Calu3 (cell line): ENCODE results near the gene LRMDA. TPM values are rescaled to one million over a fixed set of nuclear protein-coding genes. Genes with fewer than 3 reads are reported as not detected.

Source experiments
- BruUV-seq: library from RNA; stranded (reverse); fragments of 400-500 nt; replicated peaks from 2 replicates; lab custom pipeline; 2021; lab: Mats Ljungman, UMichigan
- CTCF ChIA-PET: fragments of 300-600 bp; sonication (Branson Sonifier 250); formaldehyde crosslinking; loops from one replicate; lab custom pipeline; 2022; ENCODE audit warnings: antibody characterized with exemption; lab: Charles Lee
- DNase-seq: peaks from one replicate; pipeline ENCODE4 v3.0.0; 2022
- H3K27ac Mint-ChIP-seq: one replicate; pipeline ENCODE4 v1.8.0; 2022; ENCODE audit warnings: mixed read lengths; ENCODE audit not compliant: unreplicated experiment
- H3K27me3 Mint-ChIP-seq: one replicate; pipeline ENCODE4 v1.8.0; 2022; ENCODE audit warnings: mixed read lengths; ENCODE audit not compliant: unreplicated experiment
- H3K36me3 Mint-ChIP-seq: one replicate; pipeline ENCODE4 v1.8.0; 2022; ENCODE audit warnings: mild to moderate bottlenecking, moderate library complexity, mixed read lengths; ENCODE audit not compliant: insufficient read depth, unreplicated experiment
- H3K4me1 Mint-ChIP-seq: one replicate; pipeline ENCODE4 v1.8.0; 2022; ENCODE audit warnings: mild to moderate bottlenecking, low read depth, mixed read lengths; ENCODE audit not compliant: unreplicated experiment
- H3K4me3 Mint-ChIP-seq: one replicate; pipeline ENCODE4 v1.8.0; 2022; ENCODE audit warnings: mild to moderate bottlenecking, low read depth, moderate library complexity, mixed read lengths; ENCODE audit not compliant: unreplicated experiment
- H3K9me3 Mint-ChIP-seq: one replicate; pipeline ENCODE4 v1.8.0; 2022; ENCODE audit warnings: low read depth, mixed read lengths; ENCODE audit not compliant: unreplicated experiment
- intact Hi-C: fragments of 100-400 bp; cut with micrococcal nuclease; formaldehyde crosslinking; loops from one replicate; pipeline ENCODE4 v1.10.0; 2022; ENCODE audit not compliant: unreplicated experiment
- total RNA-seq: library from RNA; stranded (reverse); gene quantifications from 2 replicates; pipeline ENCODE4 v1.2.3, GENCODE V29; 2022
- TF ChIP-seq, protein P1 (sequence below): fragments of 200-600 bp; IDR thresholded peaks from one replicate; pipeline ENCODE4 v1.8.0; 2022; ENCODE audit warnings: antibody characterized with exemption; ENCODE audit not compliant: unreplicated experiment

Gene LRMDA
- total RNA-seq, 1 experiment from 2014 or later = 7.6 TPM

DNA sequence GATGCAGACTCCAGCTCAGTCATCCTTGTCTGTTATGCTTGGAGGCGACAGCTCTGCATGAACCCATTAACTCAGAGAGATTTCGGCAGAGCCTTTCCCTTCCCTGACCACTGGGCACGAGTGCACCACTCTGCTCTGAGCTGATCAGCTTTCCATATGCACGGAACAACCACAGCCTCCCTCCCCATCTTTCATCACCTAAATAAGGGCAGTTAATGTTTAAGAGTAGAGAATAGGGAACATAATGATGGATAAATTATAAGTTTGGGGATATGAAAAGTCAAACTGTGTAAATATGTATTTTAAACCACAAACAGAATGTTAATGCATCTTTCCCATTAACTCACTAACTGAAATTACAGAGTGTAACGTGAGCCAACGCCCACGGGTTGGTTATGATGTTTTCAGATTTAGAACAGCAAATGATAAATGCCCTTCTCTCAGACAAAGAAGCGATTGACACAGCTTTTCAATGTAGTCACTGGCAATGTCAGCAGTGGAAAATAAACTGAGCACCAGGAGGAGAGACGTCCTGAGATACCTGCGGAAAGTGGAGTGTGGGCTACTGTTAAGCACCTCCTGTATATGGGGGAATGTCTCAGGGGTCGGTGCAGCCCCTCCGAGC lies 658.2 kb downstream of the LRMDA start:
- no peak overlapping the region for H3K4me3 Mint-ChIP-seq
- DNase-seq = no peak
- H3K27me3 Mint-ChIP-seq = peaks cover 14% of the 10 kb centered on the region
- intact Hi-C loops = no loop called here
- no peak overlapping the region for H3K27ac Mint-ChIP-seq
- H3K9me3 Mint-ChIP-seq = peaks cover 6% of the 10 kb centered on the region
- BruUV-seq = no TSS peak
- TF ChIP-seq, protein P1, sequence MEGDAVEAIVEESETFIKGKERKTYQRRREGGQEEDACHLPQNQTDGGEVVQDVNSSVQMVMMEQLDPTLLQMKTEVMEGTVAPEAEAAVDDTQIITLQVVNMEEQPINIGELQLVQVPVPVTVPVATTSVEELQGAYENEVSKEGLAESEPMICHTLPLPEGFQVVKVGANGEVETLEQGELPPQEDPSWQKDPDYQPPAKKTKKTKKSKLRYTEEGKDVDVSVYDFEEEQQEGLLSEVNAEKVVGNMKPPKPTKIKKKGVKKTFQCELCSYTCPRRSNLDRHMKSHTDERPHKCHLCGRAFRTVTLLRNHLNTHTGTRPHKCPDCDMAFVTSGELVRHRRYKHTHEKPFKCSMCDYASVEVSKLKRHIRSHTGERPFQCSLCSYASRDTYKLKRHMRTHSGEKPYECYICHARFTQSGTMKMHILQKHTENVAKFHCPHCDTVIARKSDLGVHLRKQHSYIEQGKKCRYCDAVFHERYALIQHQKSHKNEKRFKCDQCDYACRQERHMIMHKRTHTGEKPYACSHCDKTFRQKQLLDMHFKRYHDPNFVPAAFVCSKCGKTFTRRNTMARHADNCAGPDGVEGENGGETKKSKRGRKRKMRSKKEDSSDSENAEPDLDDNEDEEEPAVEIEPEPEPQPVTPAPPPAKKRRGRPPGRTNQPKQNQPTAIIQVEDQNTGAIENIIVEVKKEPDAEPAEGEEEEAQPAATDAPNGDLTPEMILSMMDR = no peak
- CTCF ChIA-PET = no interaction called here
- H3K36me3 Mint-ChIP-seq = no peaks in the 10 kb centered on the region
- no peaks in the 10 kb centered on the region for H3K4me1 Mint-ChIP-seq

DNA sequence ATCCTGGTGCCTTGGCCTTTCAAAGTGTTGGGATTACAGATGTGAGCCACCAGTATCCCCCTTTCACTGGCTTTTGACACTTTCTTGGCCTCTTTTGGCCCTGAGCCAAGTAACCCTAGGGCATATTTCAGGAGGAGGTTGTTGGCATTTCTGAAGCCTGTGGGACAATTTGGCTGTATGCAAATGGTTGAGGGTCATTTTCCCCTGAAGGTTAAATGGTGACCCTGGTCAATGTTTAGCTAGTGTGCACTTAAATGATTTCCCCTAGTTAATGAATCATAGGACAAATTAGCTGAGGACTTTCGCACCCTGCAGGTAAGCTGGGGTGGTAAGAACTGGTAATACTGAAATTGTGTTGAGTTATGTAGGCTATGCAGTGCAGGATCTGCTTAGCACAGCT lies 660.5 kb downstream of the LRMDA start:
- H3K27me3 Mint-ChIP-seq = no peaks in the 10 kb centered on the region
- intact Hi-C loops = no loop called here

DNA sequence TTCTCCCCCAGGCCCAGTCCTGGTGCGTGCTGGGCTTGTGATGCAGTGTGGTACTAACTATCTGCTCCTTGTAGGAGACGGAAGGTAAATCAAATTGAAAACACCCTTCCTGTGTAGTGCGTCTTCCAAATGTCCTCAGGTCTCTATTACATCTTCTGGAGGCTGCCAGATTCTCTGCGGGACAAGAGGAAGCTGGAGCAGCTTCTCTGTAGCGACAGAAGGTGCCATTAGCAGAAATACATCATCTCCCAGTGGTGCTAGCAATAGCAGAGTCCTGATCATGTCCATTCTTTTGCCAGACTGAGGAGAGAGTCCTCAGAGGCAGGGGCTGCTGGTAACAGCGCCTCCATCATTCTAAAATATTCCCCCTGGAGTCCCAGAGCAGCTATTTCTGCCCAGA lies 675.2 kb downstream of the LRMDA start:
- intact Hi-C loops = no loop called here
- CTCF ChIA-PET = no interaction called here
- peaks cover 26% of the 10 kb centered on the region for H3K9me3 Mint-ChIP-seq
- TF ChIP-seq, protein P1 = no peak
- H3K4me1 Mint-ChIP-seq = no peaks in the 10 kb centered on the region
- no peaks in the 10 kb centered on the region for H3K36me3 Mint-ChIP-seq
- no TSS peak for BruUV-seq
- no peak overlapping the region for H3K27ac Mint-ChIP-seq
- no peak for DNase-seq
- H3K27me3 Mint-ChIP-seq = no peaks in the 10 kb centered on the region
- no peak overlapping the region for H3K4me3 Mint-ChIP-seq

More for the DNA sequence above, 660.5 kb downstream of the LRMDA start:
- CTCF ChIA-PET = no interaction called here
- H3K36me3 Mint-ChIP-seq = no peaks in the 10 kb centered on the region
- TF ChIP-seq, protein P1 = no peak
- BruUV-seq = no TSS peak
- no peak overlapping the region for H3K4me3 Mint-ChIP-seq
- no peak overlapping the region for H3K27ac Mint-ChIP-seq
- peaks cover 6% of the 10 kb centered on the region for H3K9me3 Mint-ChIP-seq
- H3K4me1 Mint-ChIP-seq = no peaks in the 10 kb centered on the region
- DNase-seq = no peak

DNA sequence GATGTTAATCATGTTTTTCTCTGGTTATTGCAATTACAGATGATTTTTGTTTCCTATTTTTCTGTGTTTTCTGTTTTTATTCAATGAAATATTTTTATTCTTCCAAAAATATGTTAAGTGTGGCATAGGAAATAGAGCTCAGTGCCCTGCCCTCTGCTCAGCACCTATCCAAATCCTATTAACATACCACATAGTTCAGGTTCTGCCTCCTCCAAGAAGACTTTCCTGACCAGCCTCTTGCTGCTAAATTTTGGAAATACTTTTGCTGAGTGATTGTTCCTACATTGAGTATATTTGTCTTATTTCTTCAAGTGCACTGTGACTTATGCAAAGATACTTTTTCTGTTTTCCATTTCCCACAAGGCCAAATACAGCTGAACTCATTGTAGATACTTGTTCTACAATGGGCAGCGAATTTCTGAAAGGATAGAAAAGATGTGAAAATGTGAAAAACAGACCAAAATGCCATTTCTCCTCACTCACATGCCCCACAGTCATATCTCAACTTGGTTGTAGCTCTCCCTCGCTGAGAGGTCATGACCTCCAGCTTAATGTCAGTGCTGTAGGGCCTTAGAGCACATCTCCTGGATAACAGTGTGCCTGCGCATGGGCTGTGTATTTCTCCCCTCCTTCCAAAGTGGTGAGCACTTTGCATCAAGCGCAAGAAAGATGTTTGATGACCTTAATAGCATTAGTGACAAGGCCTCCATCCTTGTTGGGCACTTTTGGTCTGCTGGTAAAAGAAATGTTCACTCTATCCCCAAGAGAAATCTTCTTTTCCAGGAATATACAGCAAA lies 677.3 kb downstream of the LRMDA start:
- TF ChIP-seq, protein P1 = no peak
- no peaks in the 10 kb centered on the region for H3K36me3 Mint-ChIP-seq
- H3K9me3 Mint-ChIP-seq = peaks cover 24% of the 10 kb centered on the region
- no peak overlapping the region for H3K27ac Mint-ChIP-seq
- no peaks in the 10 kb centered on the region for H3K27me3 Mint-ChIP-seq
- no TSS peak for BruUV-seq
- DNase-seq = no peak
- no peaks in the 10 kb centered on the region for H3K4me1 Mint-ChIP-seq
- CTCF ChIA-PET = no interaction called here
- intact Hi-C loops = no loop called here
- H3K4me3 Mint-ChIP-seq = no peak overlapping the region
